Aorta (tissue), 5 donors: ENCODE results near the gene HEATR5B. TPM values are rescaled to one million over a fixed set of nuclear protein-coding genes. Genes with fewer than 3 reads are reported as not detected.

Experiments
- ATAC-seq: fragments of 200-7000 bp; cut with Tn5 transposase; one replicate; pipeline ENCODE4 v1.9.1; 2022; ENCODE audit warnings: moderate library complexity; ENCODE audit not compliant: low FRiP score
- DNase-seq, 2 donors: peaks; one replicate each; pipeline ENCODE4 v3.0.0-alpha.2; 2020
- H3K27ac ChIP-seq, 2 donors: one replicate each; pipeline ENCODE4 v1.5.1; 2013; ENCODE audit warnings: low read length in 2 of 2, mild to moderate bottlenecking in 2 of 2, moderate library complexity in 2 of 2, control low read depth in 1 of 2, inconsistent platforms in 1 of 2, low read depth in 1 of 2
- H3K27me3 ChIP-seq, 2 donors: one replicate each; pipeline ENCODE4 v1.6.1; 2013; ENCODE audit warnings: control low read depth in 1 of 2, low read length in 1 of 2, mild to moderate bottlenecking in 1 of 2, moderate library complexity in 1 of 2; ENCODE audit not compliant: insufficient read depth in 2 of 2, control insufficient read depth in 1 of 2
- H3K36me3 ChIP-seq, 2 donors: one replicate each; pipeline ENCODE4 v1.6.1; 2013; ENCODE audit warnings: control low read depth in 1 of 2, low read length in 1 of 2, mild to moderate bottlenecking in 1 of 2; ENCODE audit not compliant: insufficient read depth in 2 of 2, control insufficient read depth in 1 of 2
- H3K4me1 ChIP-seq, 2 donors: one replicate each; pipeline ENCODE4 v1.6.1; 2013; ENCODE audit warnings: low read length in 2 of 2, control low read depth in 1 of 2, mild to moderate bottlenecking in 1 of 2, moderate library complexity in 1 of 2; ENCODE audit not compliant: insufficient read depth in 2 of 2, control insufficient read depth in 1 of 2
- H3K4me3 ChIP-seq, 2 donors: one replicate each; pipeline ENCODE4 v1.5.1; 2013; ENCODE audit warnings: low read length in 2 of 2, control low read depth in 1 of 2, mild to moderate bottlenecking in 1 of 2
- H3K9me3 ChIP-seq: one replicate; pipeline ENCODE4 v1.6.1; 2013; ENCODE audit warnings: mild to moderate bottlenecking, low read length; ENCODE audit not compliant: control insufficient read depth
- WGBS, 2 donors: extraction: QIAGEN DNeasy Blood & Tissue Kit; methylation state at CpG; one replicate each; pipeline ENCODE4 v1.1.7; 2013; 5-methylcytosine and 5-hydroxymethylcytosine counted together
- intact Hi-C, 2 donors: fragments of 100-400 bp; cut with DNase I; formaldehyde crosslinking; loops; one replicate each; pipeline versions ENCODE4 v1.14.2 to v1.15.0; 2022
- polyA plus RNA-seq, 2 donors: library from polyadenylated mRNA; stranded (reverse); fragments of 200-250 nt; gene quantifications; one replicate each; pipeline ENCODE4 v1.2.3, GENCODE V29; 2013
- total RNA-seq, 2 donors: library from RNA; stranded (reverse); fragmentation: NEBNext Ultra II Directional; extraction: Animal tissue kit (Norgen Biotek cat#: 25700); gene quantifications; one replicate each; pipeline ENCODE4 v1.2.1, GENCODE V29; 2021
- donor health status: healthy with polysubstance abuse.
- donor health status: Bipolar disorder and iron deficiency.
- donor health status: DM: no; HTN: no; CAD: no.
- donor health status: DM: no; HTN: no; CAD: no.
- donor health status: DM: yes; HTN: yes; CAD: no.

Gene HEATR5B
- total and polyA plus RNA-seq, 4 donors, result 5.0 to 28.2 (median 15.0) TPM

- DNase-seq, result peak in 1 of 2 donors; percentile 84
- Histone ChIP-seq H3K4me3 (peak overlapping the region; percentile 46 to 91), H3K36me3 (no peaks in the 10 kb centered on the region), H3K27me3 (no peaks in the 10 kb centered on the region), H3K4me1 (peaks cover 0 to 4% of the 10 kb centered on the region in 2 donors), H3K27ac (peak overlapping the region in 1 of 2 donors; percentile 62), H3K9me3 (no peaks in the 10 kb centered on the region)
- peak; percentile 47 for ATAC-seq
- intact Hi-C loops, result no loop called here
- 1% methylated on average over 29 to 42 of the region's 42 CpGs for WGBS, 2 donors
Measured at GRCh38 chr2:36965751-36966369, 118.3 kb downstream of the HEATR5B start.

DNA sequence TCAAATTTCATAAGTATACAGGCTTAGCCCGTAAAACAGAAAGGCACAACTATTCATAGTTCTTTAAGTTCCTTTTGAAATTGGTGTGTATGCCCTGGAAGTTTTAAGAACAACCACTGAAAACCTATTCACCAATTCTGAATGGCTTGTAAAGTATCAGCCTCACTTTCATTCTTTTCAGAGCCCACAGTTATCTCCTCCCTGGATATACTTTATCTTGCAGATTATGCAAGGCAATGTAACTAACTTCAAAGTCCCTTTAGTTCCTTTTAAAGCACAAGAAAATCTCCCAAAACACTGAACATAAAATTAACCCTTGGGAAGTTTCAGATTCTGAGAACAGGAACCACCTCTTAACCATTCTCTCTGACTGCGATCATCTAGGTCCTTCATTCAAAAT is 119.0 kb downstream of the HEATR5B start:
- Histone ChIP-seq H3K36me3 (no peaks in the 10 kb centered on the region), H3K9me3 (no peaks in the 10 kb centered on the region), H3K4me1 (peaks cover 0 to 4% of the 10 kb centered on the region in 2 donors), H3K4me3 (peak overlapping the region; percentile 46 to 91), H3K27me3 (no peaks in the 10 kb centered on the region), H3K27ac (no peak overlapping the region)
- DNase-seq, result no peak
- WGBS, 2 donors, result 1 to 2% methylated on average over 2 of the region's 2 CpGs
- no peak for ATAC-seq
- intact Hi-C loops, result no loop called here

DNA sequence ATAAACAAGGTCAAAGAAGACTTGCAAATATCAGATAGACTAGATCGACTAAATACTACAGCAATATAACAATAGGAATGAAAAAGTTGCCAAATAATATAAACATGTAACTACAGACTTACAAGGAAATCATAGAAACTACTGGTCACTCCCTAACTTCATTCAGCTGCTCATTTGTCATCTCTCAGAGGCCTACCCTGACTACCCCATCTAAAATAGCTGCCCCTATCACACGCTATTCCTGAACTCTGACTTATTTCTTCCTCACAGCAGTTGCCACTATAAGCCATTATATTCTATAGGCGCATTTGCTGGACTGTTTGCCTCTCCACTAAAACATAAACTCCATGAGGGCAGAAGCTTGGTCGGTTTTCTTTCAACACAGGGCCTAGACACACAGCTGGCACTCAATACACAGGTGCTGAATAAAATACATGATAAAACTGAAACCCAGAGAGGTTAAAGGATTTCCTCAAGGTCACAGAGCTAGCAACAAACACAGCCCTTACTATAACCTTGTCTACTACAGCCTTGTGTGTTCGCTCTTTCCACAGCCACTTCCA is 119.6 kb downstream of the HEATR5B start:
- intact Hi-C loops, result no loop called here
- WGBS, 2 donors, result 55% methylated on average over 5 of the region's 5 CpGs
- no peaks in the 10 kb centered on the region for H3K27me3 ChIP-seq
- H3K4me1 ChIP-seq, result peaks cover 0 to 4% of the 10 kb centered on the region in 2 donors
- peak overlapping the region in 1 of 2 donors; percentile 91 for H3K4me3 ChIP-seq
- no peaks in the 10 kb centered on the region for H3K9me3 ChIP-seq
- ATAC-seq (no peak), DNase-seq (no peak)
- no peaks in the 10 kb centered on the region for H3K36me3 ChIP-seq
- H3K27ac ChIP-seq, result no peak overlapping the region

DNA sequence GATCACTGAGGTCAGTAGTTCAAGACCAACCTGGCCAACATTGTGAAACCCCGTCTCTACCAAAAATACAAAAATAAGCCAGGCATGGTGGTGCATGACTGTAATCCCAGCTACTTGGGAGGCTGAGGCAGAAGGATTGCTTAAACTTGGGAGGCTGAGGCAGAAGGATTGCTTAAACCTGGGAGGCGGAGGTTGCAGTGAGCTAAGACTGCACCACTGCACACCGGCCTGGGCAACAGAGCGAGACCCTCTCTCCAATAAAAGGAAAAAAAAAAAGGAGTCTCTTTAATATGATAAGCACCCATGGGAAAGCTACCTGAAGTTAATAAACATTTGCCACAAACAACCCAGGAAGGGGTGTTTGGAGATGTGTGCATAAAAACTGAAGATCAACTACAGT is 120.4 kb downstream of the HEATR5B start:
- H3K9me3 ChIP-seq, result no peaks in the 10 kb centered on the region
- intact Hi-C loops, result no loop called here
- DNase-seq (no peak), ATAC-seq (no peak)
- no peaks in the 10 kb centered on the region for H3K36me3 ChIP-seq
- no peak overlapping the region for H3K27ac ChIP-seq
- H3K27me3 ChIP-seq, result no peaks in the 10 kb centered on the region
- H3K4me3 ChIP-seq, result no peak overlapping the region
- WGBS, 2 donors, result 90 to 93% methylated on average over 4 of the region's 4 CpGs
- H3K4me1 ChIP-seq, result peaks cover 0 to 4% of the 10 kb centered on the region in 2 donors

DNA sequence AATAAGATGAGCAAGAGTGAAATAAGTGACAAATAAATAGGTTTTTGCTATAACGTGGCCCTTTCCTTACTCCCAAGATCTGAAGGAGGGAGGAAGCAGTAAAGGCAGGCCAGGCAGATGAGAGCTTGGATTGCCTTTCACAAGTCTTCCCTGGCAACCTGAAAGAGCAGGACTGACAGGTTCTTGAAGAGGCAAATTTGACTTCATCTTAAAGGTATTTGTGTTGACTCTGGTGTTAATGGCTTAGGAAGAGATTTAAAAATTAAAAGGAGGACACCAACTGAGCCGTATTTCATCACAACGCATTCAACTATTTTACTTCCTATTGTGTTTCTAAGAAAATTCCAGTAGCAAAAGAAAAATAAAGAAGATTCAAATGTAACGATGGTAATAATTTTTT is 121.1 kb downstream of the HEATR5B start:
- no peak for ATAC-seq
- 82 to 84% methylated on average over 4 of the region's 4 CpGs for WGBS, 2 donors

GRCh38 chr2:36960773-36961172 is 123.4 kb downstream of the HEATR5B start:
- Histone ChIP-seq H3K9me3 (no peaks in the 10 kb centered on the region), H3K27me3 (no peaks in the 10 kb centered on the region), H3K4me3 (no peak overlapping the region), H3K36me3 (no peaks in the 10 kb centered on the region), H3K4me1 (peaks cover 0 to 7% of the 10 kb centered on the region in 2 donors), H3K27ac (no peak overlapping the region)
- WGBS, 2 donors, result 89 to 90% methylated on average over 5 of the region's 5 CpGs
- intact Hi-C loops, result no loop called here
- DNase-seq (no peak), ATAC-seq (no peak)

More for the DNA sequence above, 121.1 kb downstream of the HEATR5B start:
- intact Hi-C loops, result no loop called here
- Histone ChIP-seq H3K9me3 (no peaks in the 10 kb centered on the region), H3K27ac (no peak overlapping the region), H3K4me1 (peaks cover 0 to 4% of the 10 kb centered on the region in 2 donors), H3K36me3 (no peaks in the 10 kb centered on the region), H3K4me3 (no peak overlapping the region), H3K27me3 (no peaks in the 10 kb centered on the region)
- no peak for DNase-seq

DNA sequence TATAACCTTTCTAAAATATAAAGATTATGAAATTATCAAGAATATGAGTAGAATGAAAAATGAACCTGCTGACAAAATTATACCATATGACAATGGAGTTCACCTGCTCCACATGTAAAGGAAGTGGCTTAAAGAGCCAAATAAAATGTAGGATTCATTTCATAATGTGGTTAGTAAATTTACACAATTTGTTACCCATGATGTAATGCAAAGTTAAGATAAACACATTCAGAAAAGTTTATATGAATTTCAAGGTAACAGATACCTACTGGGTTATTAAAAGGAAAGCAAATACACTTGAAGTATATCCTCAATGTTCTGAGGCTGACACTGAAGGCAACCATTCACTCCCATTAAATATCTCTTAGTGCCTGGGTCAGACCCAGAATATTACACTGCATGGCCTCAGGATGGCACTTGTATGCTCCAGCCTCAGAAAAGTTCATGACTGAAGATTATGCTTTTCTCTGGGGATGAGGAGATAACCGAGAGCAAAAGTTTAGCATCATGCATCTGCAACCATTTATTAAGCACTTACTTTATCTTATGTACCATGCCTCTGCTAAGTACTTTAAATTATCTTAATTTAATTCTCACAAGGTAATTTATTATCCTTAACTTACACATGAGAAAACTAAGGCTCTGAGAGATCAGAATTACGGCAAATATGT is 124.0 kb downstream of the HEATR5B start:
- DNase-seq (no peak), ATAC-seq (no peak)
- WGBS, 2 donors, result 79 to 88% methylated on average over 2 of the region's 2 CpGs
- Histone ChIP-seq H3K4me3 (no peak overlapping the region), H3K4me1 (peaks cover 0 to 10% of the 10 kb centered on the region in 2 donors), H3K27me3 (no peaks in the 10 kb centered on the region), H3K36me3 (no peaks in the 10 kb centered on the region), H3K9me3 (no peaks in the 10 kb centered on the region), H3K27ac (no peak overlapping the region)
- intact Hi-C loops, result no loop called here

DNA sequence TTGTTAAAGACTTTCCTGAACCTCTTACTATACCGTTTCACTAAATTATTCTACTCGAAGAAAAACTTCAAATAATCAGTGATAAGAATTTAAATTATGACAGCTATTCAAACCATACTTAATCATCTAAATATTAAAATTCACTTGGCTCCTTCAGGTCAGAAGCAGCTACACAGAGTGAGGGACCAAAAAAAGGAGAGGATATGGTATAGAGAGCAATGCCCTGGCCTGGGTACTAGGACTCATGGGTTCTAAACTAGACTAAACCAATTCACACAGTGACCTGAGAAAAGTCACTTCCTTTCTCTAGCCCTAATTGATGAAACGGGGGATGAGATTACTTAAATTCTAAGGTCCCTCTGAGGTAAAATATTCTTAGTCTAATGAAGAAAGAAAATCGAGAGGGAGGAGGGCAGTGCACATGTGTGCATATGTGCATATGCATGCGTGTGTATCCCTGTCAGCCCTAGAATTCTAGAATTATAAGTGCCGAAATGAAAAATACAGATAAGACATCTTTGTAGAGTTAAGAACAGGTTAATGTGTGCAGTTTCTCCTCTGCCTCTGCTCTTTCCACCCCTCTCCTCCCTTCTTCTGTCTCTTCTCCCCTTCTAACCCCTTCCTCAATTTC is 129.1 kb downstream of the HEATR5B start:
- intact Hi-C loops, result no loop called here
- no peak overlapping the region for H3K27ac ChIP-seq
- 46 to 48% methylated on average over 6 of the region's 6 CpGs for WGBS, 2 donors
- ATAC-seq, result no peak
- peaks cover 2 to 11% of the 10 kb centered on the region in 2 donors for H3K4me1 ChIP-seq
- H3K9me3 ChIP-seq, result no peaks in the 10 kb centered on the region
- H3K36me3 ChIP-seq, result no peaks in the 10 kb centered on the region
- no peak overlapping the region for H3K4me3 ChIP-seq
- no peaks in the 10 kb centered on the region for H3K27me3 ChIP-seq
- no peak for DNase-seq
